ENCODE measurements around the gene MAPT. TPM values are rescaled to one million over a fixed set of nuclear protein-coding genes. Genes with fewer than 3 reads are reported as not detected.
A peak's percentile ranks its signal among the peaks of the same experiment; 100 is the strongest.

The MAPT gene
- total and polyA plus RNA-seq, 2 of the 13 experiments (the other 11 are each of a cell fraction or from before 2014, with no cell fraction given) = 2.1 to 2.8 TPM

GRCh38 chr17:45894022-45894784 is at the start of gene MAPT (continued):
- TF ChIP-seq DBP (CRISPR knock-in tag; IDR thresholded peaks at IDR 0.05; ENCODE audit: not compliant biosample characterization) (no peak), THAP7 (CRISPR knock-in tag; IDR thresholded peaks at IDR 0.05) (no peak), DR1 (CRISPR knock-in tag; IDR thresholded peaks at IDR 0.05) (no peak; the same call in 1 of the 2 replicates), ZNF724P (CRISPR knock-in tag; IDR thresholded peaks at IDR 0.05; ENCODE audit: borderline replicate concordance) (no peak), ZMYM4 (CRISPR knock-in tag; IDR thresholded peaks at IDR 0.05) (peak; percentile 97), ZNF12 (CRISPR knock-in tag; IDR thresholded peaks at IDR 0.05) (no peak), ZNF740 (CRISPR knock-in tag; IDR thresholded peaks at IDR 0.05) (no peak), CC2D1A (CRISPR knock-in tag; IDR thresholded peaks at IDR 0.05) (no peak), ZNF770 (CRISPR knock-in tag; IDR thresholded peaks at IDR 0.05) (peak; percentile 88), ZNF577 (CRISPR knock-in tag; IDR thresholded peaks at IDR 0.05; ENCODE audit: borderline replicate concordance, low read depth) (no peak), ZNF782 (CRISPR knock-in tag; IDR thresholded peaks at IDR 0.05; ENCODE audit: borderline replicate concordance) (no peak), ARHGAP35 (CRISPR knock-in tag; IDR thresholded peaks at IDR 0.05; ENCODE audit: borderline replicate concordance) (no peak), HOXA7 (CRISPR knock-in tag; IDR thresholded peaks at IDR 0.05) (no peak), RBM39 (IDR thresholded peaks at IDR 0.05; ENCODE audit: low read depth, low read length, poor library complexity, severe bottlenecking) (peak; percentile 20), NR2C2 (CRISPR knock-in tag; IDR thresholded peaks at IDR 0.05; ENCODE audit: borderline replicate concordance) (no peak), NFE2L2 (IDR thresholded peaks at IDR 0.05; ENCODE audit: low read length) (no peak), KLF11 (CRISPR knock-in tag; IDR thresholded peaks at IDR 0.05) (no peak), MAFG (CRISPR knock-in tag; IDR thresholded peaks at IDR 0.05) (no peak), ZNF598 (CRISPR knock-in tag; IDR thresholded peaks at IDR 0.05; ENCODE audit: borderline replicate concordance) (0 out of 2 replicates have a peak, but pooled peaks have one; percentile 27), ZNF547 (CRISPR knock-in tag; IDR thresholded peaks at IDR 0.05) (peak; percentile 66; the same call in 1 of the 2 replicates), BORCS8-MEF2B (CRISPR knock-in tag; IDR thresholded peaks at IDR 0.05) (no peak), PPARG (CRISPR knock-in tag; conservative IDR thresholded peaks at IDR 0.05) (0 out of 2 replicates have a peak, but pooled peaks have one; percentile 6), ATF7-NPFF (CRISPR knock-in tag; IDR thresholded peaks at IDR 0.05; ENCODE audit: low read depth) (no peak), BRCA1 (CRISPR knock-in tag; IDR thresholded peaks at IDR 0.05) (no peak), NFIB (CRISPR knock-in tag; IDR thresholded peaks at IDR 0.05; ENCODE audit: borderline replicate concordance) (no peak), NR2F1 (CRISPR knock-in tag; IDR thresholded peaks at IDR 0.05) (no peak), PHF21A (CRISPR knock-in tag; IDR thresholded peaks at IDR 0.05) (no peak)

Data from HepG2 (cell line).